Measurements from ENCODE around the gene PROX2. TPM values are rescaled to one million over a fixed set of nuclear protein-coding genes. Genes with fewer than 3 reads are reported as not detected.

Gene PROX2
- total and polyA plus RNA-seq, 9 of the 15 experiments (the other 6 are each of a cell fraction or from before 2014, with no cell fraction given): not detected

DNA sequence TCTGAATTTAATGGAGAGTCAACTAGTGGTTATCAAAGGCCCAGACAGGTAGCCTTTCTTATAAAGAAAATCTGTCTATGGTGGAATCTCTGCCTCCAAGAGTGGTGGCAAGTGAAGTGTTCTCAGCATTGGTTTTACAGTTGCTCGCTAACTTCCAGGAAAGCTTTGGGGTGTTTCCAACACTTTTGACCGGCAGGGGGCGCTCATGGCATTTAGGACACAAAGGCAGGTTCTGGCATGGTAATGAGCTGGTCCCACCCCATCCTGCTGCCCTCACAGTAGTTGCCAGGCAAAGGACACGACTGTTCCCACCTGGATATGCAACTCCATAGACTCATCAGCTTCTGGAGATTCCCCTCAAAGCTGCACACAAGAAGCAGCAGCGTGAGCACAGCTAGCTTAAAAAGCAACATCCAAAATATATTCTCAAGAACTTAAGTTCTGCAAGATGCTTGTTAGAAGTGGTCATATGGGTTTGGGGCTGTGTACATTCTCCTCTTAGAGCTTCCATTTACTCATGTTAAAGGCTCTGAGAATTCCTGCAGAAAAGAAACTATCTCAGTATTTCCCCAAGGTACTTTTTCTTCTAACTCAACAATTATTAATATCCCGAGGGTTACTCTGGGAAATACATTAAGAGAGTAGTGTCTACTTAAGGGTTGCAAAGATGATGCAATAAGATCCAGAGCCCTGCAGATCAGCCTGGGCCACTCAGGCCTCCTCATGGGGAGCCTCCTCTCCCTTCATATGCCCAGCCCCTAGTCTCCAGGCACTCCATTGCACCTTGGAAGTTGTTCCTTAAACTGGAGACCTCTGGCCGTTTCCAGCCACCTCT lies 14.8 kb downstream of the PROX2 start (continued):
- TF ChIP-seq, protein P1, sequence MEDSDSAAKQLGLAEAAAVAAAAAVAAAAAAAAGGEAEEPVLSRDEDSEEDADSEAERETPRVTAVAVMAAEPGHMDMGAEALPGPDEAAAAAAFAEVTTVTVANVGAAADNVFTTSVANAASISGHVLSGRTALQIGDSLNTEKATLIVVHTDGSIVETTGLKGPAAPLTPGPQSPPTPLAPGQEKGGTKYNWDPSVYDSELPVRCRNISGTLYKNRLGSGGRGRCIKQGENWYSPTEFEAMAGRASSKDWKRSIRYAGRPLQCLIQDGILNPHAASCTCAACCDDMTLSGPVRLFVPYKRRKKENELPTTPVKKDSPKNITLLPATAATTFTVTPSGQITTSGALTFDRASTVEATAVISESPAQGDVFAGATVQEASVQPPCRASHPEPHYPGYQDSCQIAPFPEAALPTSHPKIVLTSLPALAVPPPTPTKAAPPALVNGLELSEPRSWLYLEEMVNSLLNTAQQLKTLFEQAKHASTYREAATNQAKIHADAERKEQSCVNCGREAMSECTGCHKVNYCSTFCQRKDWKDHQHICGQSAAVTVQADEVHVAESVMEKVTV (CRISPR knock-in tag; IDR thresholded peaks at IDR 0.05): 0 out of 2 replicates have a peak, but pooled peaks have one; percentile 12
- TF ChIP-seq, protein P2, sequence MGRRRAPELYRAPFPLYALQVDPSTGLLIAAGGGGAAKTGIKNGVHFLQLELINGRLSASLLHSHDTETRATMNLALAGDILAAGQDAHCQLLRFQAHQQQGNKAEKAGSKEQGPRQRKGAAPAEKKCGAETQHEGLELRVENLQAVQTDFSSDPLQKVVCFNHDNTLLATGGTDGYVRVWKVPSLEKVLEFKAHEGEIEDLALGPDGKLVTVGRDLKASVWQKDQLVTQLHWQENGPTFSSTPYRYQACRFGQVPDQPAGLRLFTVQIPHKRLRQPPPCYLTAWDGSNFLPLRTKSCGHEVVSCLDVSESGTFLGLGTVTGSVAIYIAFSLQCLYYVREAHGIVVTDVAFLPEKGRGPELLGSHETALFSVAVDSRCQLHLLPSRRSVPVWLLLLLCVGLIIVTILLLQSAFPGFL (CRISPR knock-in tag; IDR thresholded peaks at IDR 0.05): no peak
- TF ChIP-seq SRSF1 (IDR thresholded peaks at IDR 0.05; ENCODE audit: low read depth, low read length) (no peak), SRF (CRISPR knock-in tag; IDR thresholded peaks at IDR 0.05) (no peak), NFE2 (IDR thresholded peaks at IDR 0.05; ENCODE audit: low read depth) (no peak), ZNF253 (CRISPR knock-in tag; conservative IDR thresholded peaks at IDR 0.05) (no peak), WHSC1 (IDR thresholded peaks at IDR 0.05; ENCODE audit: low read length) (no peak), RAD21 (CRISPR knock-in tag; conservative IDR thresholded peaks at IDR 0.05 in 1 of 2, IDR thresholded peaks at IDR 0.05 in 1 of 2) (peak; percentile 72 to 79), ZNF561 (CRISPR knock-in tag; conservative IDR thresholded peaks at IDR 0.05) (no peak), ZBTB7A (IDR thresholded peaks at IDR 0.05; ENCODE audit: borderline replicate concordance, control insufficient read depth, low read depth, low read length) (no peak), ZNF766 (CRISPR knock-in tag; conservative IDR thresholded peaks at IDR 0.05) (no peak), CBFB (CRISPR knock-in tag; IDR thresholded peaks at IDR 0.05) (no peak), ATF7 (IDR thresholded peaks at IDR 0.05) (no peak; the same call in 1 of the 2 replicates), ZNF79 (CRISPR knock-in tag; IDR thresholded peaks at IDR 0.05; ENCODE audit: low read depth) (no peak), CREBBP (IDR thresholded peaks at IDR 0.05; ENCODE audit: low read depth, low read length) (no peak), NELFE (IDR thresholded peaks at IDR 0.05; ENCODE audit: insufficient read depth, insufficient read length) (no peak)
- TF ChIP-seq, protein P3, sequence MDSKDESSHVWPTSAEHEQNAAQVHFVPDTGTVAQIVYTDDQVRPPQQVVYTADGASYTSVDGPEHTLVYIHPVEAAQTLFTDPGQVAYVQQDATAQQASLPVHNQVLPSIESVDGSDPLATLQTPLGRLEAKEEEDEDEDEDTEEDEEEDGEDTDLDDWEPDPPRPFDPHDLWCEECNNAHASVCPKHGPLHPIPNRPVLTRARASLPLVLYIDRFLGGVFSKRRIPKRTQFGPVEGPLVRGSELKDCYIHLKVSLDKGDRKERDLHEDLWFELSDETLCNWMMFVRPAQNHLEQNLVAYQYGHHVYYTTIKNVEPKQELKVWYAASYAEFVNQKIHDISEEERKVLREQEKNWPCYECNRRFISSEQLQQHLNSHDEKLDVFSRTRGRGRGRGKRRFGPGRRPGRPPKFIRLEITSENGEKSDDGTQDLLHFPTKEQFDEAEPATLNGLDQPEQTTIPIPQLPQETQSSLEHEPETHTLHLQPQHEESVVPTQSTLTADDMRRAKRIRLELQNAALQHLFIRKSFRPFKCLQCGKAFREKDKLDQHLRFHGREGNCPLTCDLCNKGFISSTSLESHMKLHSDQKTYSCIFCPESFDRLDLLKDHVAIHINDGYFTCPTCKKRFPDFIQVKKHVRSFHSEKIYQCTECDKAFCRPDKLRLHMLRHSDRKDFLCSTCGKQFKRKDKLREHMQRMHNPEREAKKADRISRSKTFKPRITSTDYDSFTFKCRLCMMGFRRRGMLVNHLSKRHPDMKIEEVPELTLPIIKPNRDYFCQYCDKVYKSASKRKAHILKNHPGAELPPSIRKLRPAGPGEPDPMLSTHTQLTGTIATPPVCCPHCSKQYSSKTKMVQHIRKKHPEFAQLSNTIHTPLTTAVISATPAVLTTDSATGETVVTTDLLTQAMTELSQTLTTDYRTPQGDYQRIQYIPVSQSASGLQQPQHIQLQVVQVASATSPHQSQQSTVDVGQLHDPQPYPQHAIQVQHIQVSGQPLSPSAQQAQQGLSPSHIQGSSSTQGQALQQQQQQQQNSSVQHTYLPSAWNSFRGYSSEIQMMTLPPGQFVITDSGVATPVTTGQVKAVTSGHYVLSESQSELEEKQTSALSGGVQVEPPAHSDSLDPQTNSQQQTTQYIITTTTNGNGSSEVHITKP (IDR thresholded peaks at IDR 0.05; ENCODE audit: partially characterized antibody): no peak
- TF ChIP-seq, protein P4, sequence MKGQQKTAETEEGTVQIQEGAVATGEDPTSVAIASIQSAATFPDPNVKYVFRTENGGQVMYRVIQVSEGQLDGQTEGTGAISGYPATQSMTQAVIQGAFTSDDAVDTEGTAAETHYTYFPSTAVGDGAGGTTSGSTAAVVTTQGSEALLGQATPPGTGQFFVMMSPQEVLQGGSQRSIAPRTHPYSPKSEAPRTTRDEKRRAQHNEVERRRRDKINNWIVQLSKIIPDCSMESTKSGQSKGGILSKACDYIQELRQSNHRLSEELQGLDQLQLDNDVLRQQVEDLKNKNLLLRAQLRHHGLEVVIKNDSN (CRISPR knock-in tag; IDR thresholded peaks at IDR 0.05): no peak
